NCI-H524 (cell line): ENCODE data around the gene FKBP3.
"Not testable (repeated sequence)": the region's sequence is repeated elsewhere in the genome, so short reads cannot be mapped to it uniquely, and the experiment has no call there.

Experiments used
- DNase-seq, 2 experiments: peaks; one replicate each; lab custom pipeline; 2025; lab: John Stamatoyannopoulos, UW

Gene FKBP3

GRCh38 chr14:45134051-45134958, at the start of gene FKBP3:
TSS of gene FKBP3 (minus strand) at chr14:45134481. CDS start at chr14:45134456, 25 bp downstream.
- DNase-seq, result peak; percentile 100

- DNase-seq, result no peak
Observed at GRCh38 chr14:45181806-45182205, 47.5 kb upstream of the FKBP3 start.

- no peak for DNase-seq
Observed at GRCh38 chr14:45181329-45181728, 47.0 kb upstream of the FKBP3 start.

DNA sequence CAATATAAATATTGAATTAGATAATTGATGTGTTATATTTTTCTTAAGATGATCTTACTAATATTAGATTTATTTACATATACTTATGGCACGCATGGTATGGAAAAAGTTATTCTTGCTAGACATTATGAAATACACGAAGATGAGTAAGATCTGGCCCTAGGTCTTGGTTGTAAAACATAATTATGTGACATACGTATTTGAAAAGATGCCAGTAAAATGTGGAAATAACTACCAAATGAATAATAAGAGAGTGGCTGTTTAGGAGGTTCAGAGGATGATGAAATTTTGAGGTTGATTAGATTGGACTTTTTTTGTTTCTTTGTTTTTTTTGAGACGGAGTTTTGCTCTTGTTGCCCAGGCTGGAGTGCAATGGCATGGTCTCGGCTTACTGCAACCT, 42.8 kb upstream of the FKBP3 start:
- no peak for DNase-seq

GRCh38 chr14:45169906-45170305, 35.6 kb upstream of the FKBP3 start:
- DNase-seq, result no peak

- DNase-seq, result no peak
Observed at GRCh38 chr14:45156067-45156466, 21.8 kb upstream of the FKBP3 start.

DNA sequence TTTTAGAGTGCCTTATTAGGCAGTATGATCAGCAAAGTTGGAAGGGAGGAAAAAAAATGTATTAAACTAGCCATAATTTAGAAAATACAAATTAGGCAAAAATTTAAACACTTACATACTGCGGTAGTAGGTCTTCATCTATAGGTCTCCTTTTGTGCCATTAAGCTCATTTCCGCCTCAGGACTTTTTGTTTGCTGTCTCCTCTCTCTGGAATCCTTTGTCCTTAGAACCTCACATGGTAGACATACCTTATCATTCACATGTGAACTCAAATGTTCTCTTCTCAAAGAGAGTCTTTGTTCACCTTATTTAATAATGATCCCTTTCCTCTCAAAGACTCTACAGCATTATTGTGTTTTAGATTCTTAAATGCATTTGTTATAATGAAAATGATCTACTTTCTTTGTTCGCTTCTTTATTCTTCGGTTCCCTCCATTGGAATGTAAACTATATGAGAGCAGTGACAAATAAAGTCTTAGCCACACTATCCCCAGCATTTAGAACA, 16.2 kb upstream of the FKBP3 start:
- DNase-seq, result no peak

GRCh38 chr14:45149602-45150001, 15.3 kb upstream of the FKBP3 start:
- no peak for DNase-seq

DNA sequence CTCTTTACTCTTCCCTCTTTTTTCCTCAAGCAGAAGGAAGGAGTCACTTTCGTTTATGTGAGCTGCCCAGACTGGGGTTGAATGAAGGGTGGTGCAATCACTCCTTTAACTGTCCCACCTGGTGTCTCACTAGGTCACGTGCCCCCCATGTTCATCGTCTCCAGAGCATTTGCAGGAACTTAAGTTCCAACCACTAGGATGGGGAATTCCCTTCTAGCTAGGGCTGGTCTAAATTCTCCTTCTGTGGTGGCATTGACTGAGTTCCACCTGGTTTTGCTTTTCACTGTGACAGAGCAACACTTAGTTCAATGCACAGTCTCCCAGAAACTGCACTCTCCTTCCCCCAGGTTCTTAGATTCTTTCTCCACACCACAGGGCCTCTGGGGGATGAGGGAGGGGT, 10.9 kb upstream of the FKBP3 start:
- DNase-seq, result no peak

GRCh38 chr14:45144658-45145057, 10.4 kb upstream of the FKBP3 start:
- no peak for DNase-seq

DNA sequence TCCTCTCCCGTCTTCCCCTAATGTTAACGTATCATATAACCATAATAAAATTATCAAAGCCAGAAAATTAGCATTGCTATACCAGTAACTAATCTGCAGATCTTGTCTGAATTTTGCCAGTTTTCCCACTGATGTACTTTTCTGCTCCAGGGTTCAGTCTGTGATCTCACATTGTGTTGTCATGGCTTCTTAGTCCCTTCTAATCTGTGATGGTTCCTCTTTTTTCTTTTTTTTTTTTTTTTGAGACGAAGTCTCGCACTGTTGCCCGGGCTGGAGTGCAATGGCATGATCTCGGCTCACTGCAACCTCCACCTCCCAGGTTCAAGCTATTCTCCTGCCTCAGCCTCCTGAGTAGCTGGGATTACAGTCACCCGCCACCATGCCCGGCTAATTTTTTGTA, 7.8 kb upstream of the FKBP3 start:
- not testable (repeated sequence) for DNase-seq

DNA sequence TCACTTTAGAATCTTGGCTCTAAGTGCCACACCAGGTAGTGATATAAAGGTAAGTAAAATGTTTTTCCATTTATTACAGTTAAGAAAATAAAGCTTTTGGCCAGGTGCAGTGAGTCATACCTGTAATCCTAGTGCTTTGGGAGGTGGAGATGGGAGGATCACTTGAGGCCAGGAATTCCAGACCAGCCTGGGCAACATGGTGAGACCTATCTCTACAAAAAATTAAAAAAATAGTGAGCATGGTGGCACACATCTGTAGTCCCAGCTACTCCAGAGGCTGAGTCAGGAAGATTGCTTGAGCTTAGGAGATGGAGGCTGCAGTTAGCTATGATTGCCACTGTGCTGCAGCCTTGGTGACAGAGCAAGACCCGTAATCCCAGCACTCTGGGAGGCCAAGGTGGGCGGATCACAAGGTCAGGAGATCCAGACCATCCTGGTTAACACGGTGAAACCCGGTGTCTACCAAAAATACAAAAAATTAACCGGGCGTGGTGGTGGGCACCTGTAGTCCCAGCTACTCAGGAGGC, 6.4 kb upstream of the FKBP3 start:
- DNase-seq, result no peak

DNA sequence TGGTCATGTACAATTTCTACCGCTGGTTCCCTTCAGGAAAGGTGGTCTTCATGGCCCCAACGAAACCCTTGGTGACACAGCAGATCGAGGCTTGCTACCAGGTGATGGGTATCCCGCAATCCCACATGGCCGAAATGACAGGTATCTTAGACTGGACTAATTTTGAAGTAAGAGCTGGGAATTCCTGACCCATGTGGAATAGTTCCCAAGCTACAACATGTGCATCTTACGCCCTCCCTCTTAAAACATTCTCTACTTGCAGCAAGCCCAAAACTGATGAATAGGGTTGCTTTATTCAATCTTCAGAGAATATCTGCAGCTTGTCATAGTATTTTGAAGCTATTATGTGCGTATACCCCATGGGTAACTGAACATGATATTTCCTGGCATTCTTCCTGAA, 2.1 kb upstream of the FKBP3 start:
- peak in 1 of 2 experiments; percentile 73 for DNase-seq

DNA sequence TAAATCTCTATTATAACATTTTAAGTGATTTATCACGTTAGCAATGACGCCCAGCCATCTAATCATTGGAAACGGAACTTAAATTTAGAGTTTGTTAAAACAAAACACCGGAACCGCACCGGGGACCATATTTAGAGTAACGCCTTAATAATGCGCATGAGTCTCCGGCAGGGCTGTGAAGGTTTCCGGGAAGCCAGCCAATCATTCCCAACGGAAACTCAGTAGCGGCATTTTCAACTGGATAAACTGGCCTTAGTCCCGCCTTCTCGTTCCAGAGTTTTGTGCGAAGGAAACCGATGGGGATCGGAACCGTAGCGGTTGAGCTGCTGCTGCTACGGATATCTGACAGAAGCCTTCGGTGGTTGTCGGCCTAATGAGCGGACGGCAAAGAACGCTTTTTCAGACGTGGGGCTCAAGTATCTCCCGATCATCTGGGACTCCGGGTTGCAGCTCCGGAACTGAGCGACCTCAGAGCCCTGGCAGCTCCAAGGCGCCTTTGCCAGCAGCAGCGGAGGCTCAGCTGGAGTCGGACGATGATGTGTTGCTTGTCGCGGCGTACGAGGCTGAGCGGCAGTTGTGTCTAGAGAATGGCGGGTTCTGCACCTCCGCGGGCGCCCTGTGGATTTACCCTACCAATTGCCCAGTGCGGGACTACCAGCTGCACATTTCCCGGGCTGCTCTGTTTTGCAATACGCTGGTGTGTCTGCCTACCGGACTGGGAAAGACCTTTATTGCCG, 1.5 kb upstream of the FKBP3 start, which contains the start of gene FANCM:
FANCM (plus strand) TSS at position 272 of the 737 bp plus-strand sequence; CDS start at position 374, 102 bp downstream.
- DNase-seq, result peak; percentile 100

GRCh38 chr14:45135156-45135555, 875 bp upstream of the FKBP3 start:
- no peak for DNase-seq

DNA sequence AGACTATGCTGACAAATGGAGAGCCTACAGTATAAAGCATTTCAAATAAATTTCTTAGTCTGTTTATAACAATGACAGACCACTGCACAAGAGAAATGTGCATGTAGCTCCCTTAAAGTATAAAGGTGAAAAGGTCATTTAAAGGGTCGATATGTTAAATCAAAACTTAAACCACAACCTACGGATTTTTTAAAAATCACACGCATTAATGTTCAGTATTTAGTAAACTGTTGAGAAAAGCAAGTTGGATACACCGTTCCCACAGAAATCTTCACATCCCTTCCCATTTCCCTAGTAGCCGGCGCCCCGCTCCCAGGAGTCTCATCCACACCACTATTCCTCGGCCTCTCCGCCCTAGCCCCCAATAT, 614 bp downstream of the FKBP3 start:
- DNase-seq, result no peak

DNA sequence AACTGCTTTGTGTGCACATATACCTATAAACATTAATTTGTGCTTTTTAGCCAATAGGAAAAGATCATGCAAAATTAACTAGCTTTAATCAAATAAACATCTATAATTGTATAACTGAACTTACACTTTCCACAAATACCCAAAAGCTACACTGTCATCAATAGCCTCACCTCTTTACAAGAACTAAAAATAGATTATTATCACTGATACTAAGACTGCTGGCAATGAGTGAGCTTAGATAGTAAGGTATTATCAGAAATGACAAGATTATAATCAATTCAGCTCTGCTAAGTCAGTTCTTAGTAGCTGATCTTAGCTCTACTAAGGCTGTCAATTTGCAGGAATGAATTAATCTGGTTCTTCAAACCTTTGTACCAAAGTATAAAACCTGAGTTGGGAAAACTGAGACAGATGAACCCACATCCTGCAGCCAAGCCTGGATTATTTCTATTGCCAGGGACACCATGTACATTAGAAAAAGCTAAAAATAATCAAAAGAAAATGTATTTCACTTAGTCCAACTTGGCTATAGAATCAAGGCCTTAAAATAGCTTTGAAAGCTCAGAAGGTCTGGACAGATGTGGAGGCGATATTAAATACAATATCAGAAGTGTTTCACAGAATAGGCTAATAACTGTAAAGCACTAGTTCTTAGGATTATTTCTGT, 5.2 kb downstream of the FKBP3 start:
- DNase-seq, result no peak

DNA sequence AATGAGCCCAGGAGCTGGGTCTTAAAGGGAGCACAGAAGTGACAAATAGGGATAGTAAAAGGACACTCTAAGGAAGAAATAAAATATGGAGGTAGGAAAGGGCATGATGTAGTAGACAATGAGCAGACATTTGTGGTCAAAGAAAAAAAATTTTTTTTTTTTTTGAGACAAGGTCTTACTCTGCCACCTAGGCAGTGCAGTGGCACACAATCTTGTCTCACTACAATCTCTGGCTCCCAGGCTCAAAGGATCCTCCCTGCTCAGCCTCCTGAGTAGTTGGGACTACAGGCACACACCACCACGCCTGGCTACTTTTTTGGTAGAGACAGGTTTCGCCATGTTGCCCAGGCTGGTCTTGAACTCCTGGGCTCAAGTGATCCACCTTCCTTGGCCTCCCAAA, 8.5 kb downstream of the FKBP3 start:
- DNase-seq, result no peak

- DNase-seq, result no peak
Observed at GRCh38 chr14:45123271-45123670, 11.0 kb downstream of the FKBP3 start.

GRCh38 chr14:45120096-45120495, 14.2 kb downstream of the FKBP3 start:
- no peak for DNase-seq

- no peak for DNase-seq
Observed at GRCh38 chr14:45118594-45118993, 15.7 kb downstream of the FKBP3 start.

GRCh38 chr14:45114327-45114726, 20.0 kb downstream of the FKBP3 start:
- no peak for DNase-seq
